Glutamatergic neuron (in vitro differentiated cells): Measurements from ENCODE around the gene ZCCHC8. TPM values are rescaled to one million over a fixed set of nuclear protein-coding genes. Genes with fewer than 3 reads are reported as not detected.
"Not testable (repeated sequence)": the region's sequence is repeated elsewhere in the genome, so short reads cannot be mapped to it uniquely, and the experiment has no call there.

Experiments
- DNase-seq: peaks from one replicate; pipeline ENCODE4 v3.0.0; 2022
- H3K27ac Mint-ChIP-seq: one replicate; pipeline ENCODE4 v1.8.0; 2020; ENCODE audit warnings: mild to moderate bottlenecking, mixed read lengths, inconsistent platforms; ENCODE audit not compliant: unreplicated experiment
- H3K27me3 Mint-ChIP-seq: one replicate; pipeline ENCODE4 v1.8.0; 2020; ENCODE audit warnings: mild to moderate bottlenecking, moderate library complexity, mixed read lengths, inconsistent platforms; ENCODE audit not compliant: unreplicated experiment
- H3K36me3 Mint-ChIP-seq: one replicate; pipeline ENCODE4 v1.8.0; 2020; ENCODE audit warnings: mild to moderate bottlenecking, mixed read lengths, inconsistent platforms; ENCODE audit not compliant: unreplicated experiment
- H3K4me1 Mint-ChIP-seq: one replicate; pipeline ENCODE4 v1.8.0; 2020; ENCODE audit warnings: mild to moderate bottlenecking, low read depth, mixed read lengths, inconsistent platforms; ENCODE audit not compliant: unreplicated experiment
- H3K4me3 Mint-ChIP-seq: one replicate; pipeline ENCODE4 v1.8.0; 2020; ENCODE audit warnings: mild to moderate bottlenecking, mixed read lengths, inconsistent platforms; ENCODE audit not compliant: unreplicated experiment
- H3K9me3 Mint-ChIP-seq: one replicate; pipeline ENCODE4 v1.8.0; 2020; ENCODE audit warnings: mild to moderate bottlenecking, moderate library complexity, mixed read lengths, inconsistent platforms; ENCODE audit not compliant: unreplicated experiment
- total RNA-seq: library from RNA; stranded (reverse); fragmentation: NEBNext Ultra II Directional; extraction: Animal tissue kit (Norgen Biotek cat#: 25700); gene quantifications from one replicate; pipeline ENCODE4 v1.2.1, GENCODE V29; 2021; ENCODE audit not compliant: unreplicated experiment
- TF ChIP-seq, protein P1 (sequence below): fragments of 200-600 bp; sonication (generic); IDR thresholded peaks from one replicate; pipeline ENCODE4 v1.5.0; 2021; ENCODE audit not compliant: partially characterized antibody, unreplicated experiment

ZCCHC8 gene
- total RNA-seq, 1 donor from 2014 or later: 29.3 TPM

DNA sequence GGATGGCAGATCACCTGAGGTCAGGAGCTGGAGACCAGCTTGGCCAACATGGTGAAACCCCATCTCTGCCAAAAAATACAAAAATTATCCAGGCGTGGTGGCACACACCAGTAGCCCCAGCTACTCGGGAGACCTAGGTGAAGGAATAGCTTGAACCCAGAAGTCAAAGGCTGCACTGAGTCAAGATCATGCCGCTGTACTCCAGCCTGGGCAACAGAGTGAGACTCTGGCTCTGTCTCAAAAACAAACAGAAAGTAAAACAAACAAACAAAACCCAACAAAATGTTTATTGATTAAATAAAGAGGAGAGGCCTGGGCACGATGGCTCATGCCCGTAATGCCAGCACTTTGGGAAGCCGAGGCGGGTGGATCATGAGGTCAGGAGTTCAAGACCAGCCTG lies 5.5 kb downstream of the ZCCHC8 start:
- no peak for DNase-seq

DNA sequence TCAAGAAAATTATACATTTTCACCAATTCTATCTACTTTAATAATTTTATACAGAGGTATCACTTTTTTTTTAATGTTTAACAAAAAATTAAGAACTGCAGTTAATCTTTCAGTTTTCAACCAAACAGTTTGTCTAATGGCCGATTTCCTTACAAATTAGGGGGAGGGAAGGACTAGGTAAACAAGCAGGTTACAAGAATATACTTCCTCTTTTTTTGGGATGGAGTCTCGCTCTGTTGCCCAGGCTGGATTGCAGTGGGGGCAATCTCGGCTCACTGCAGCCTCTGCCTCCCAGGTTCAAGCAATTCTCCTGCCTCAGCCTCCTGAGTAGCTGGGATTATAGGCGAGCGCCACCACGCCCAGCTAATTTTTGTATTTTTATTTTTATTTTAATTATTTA lies 7.5 kb downstream of the ZCCHC8 start:
- H3K9me3 Mint-ChIP-seq, H3K27ac Mint-ChIP-seq, H3K4me1 Mint-ChIP-seq, H3K36me3 Mint-ChIP-seq, DNase-seq, H3K27me3 Mint-ChIP-seq, H3K4me3 Mint-ChIP-seq: not testable (repeated sequence)

More for the DNA sequence above, 5.5 kb downstream of the ZCCHC8 start:
- Mint-ChIP-seq H3K9me3 (peaks cover 4% of the 10 kb centered on the region), H3K4me3 (no peak overlapping the region), H3K36me3 (no peaks in the 10 kb centered on the region), H3K27me3 (no peaks in the 10 kb centered on the region), H3K4me1 (peaks cover 9% of the 10 kb centered on the region), H3K27ac (no peak overlapping the region)
- TF ChIP-seq, protein P1, sequence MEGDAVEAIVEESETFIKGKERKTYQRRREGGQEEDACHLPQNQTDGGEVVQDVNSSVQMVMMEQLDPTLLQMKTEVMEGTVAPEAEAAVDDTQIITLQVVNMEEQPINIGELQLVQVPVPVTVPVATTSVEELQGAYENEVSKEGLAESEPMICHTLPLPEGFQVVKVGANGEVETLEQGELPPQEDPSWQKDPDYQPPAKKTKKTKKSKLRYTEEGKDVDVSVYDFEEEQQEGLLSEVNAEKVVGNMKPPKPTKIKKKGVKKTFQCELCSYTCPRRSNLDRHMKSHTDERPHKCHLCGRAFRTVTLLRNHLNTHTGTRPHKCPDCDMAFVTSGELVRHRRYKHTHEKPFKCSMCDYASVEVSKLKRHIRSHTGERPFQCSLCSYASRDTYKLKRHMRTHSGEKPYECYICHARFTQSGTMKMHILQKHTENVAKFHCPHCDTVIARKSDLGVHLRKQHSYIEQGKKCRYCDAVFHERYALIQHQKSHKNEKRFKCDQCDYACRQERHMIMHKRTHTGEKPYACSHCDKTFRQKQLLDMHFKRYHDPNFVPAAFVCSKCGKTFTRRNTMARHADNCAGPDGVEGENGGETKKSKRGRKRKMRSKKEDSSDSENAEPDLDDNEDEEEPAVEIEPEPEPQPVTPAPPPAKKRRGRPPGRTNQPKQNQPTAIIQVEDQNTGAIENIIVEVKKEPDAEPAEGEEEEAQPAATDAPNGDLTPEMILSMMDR: no peak

DNA sequence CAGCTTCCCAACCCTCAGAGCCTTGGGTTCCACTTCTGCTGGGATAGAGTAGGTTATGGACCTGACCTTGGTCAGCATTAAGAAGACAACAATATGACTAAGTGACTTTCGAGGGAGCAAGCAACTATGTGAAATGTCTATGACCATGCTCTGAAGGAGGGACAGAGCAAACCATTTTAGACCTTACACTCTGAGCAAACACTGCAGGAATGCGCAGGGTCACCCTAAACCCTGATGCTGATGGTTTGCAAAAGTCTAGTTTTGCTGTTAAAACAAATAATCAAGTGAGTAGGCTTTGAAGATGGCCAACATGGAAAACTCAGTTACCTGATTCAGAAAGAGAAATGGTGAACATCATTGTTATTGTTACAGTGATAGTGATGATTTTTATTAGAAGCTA lies 8.7 kb downstream of the ZCCHC8 start:
- no peak overlapping the region for H3K4me3 Mint-ChIP-seq
- no peak overlapping the region for H3K27ac Mint-ChIP-seq
- TF ChIP-seq, protein P1: no peak
- no peak for DNase-seq
- H3K4me1 Mint-ChIP-seq: peaks cover 1% of the 10 kb centered on the region
- peaks cover 4% of the 10 kb centered on the region for H3K36me3 Mint-ChIP-seq
- H3K9me3 Mint-ChIP-seq: peaks cover 2% of the 10 kb centered on the region
- H3K27me3 Mint-ChIP-seq: no peaks in the 10 kb centered on the region

DNA sequence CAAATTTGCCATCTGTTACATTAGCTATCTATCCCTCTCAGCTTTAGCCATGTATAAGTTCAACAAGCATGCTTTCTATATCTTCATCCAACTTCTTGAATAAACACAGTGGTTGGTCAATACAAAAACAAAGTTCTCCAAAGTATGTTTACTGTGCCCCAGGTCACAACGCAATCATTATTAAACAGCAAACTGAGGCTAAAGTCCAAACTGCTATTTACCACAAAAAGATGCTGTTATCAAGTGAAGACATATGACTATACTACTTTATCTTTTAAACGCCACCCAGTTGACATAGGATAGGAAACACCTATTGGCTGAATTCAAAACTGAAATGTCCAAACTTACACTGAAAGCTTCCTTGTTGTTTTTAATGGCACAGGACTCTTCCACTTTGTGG lies 11.7 kb downstream of the ZCCHC8 start:
- Mint-ChIP-seq H3K4me1 (no peaks in the 10 kb centered on the region), H3K36me3 (peaks cover 9% of the 10 kb centered on the region), H3K4me3 (peak overlapping the region; percentile 5), H3K27me3 (peaks cover 4% of the 10 kb centered on the region), H3K9me3 (peaks cover 2% of the 10 kb centered on the region), H3K27ac (peak overlapping the region; percentile 19)
- TF ChIP-seq, protein P1: no peak
- DNase-seq: no peak

DNA sequence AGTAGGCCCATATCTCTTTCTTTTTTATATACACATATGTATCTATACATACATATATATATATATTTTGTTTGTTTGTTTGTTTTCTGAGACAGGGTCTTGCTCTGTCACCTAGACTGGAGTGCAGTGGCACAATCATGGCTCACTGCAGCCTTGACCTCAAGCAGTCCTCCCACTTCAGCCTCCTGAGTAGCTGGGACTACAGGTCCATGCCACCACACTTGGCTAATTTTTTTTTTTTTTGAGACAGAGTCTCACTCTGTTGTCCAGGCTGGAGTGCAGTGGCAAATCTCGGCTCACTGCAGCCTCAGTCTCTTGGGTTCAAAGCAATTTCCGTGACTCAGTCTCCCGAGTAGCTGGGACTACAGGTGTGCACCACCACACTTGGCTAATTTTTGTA lies 12.9 kb downstream of the ZCCHC8 start:
- H3K4me3 Mint-ChIP-seq, H3K27ac Mint-ChIP-seq, H3K4me1 Mint-ChIP-seq, H3K27me3 Mint-ChIP-seq, H3K36me3 Mint-ChIP-seq, DNase-seq, H3K9me3 Mint-ChIP-seq: not testable (repeated sequence)

DNA sequence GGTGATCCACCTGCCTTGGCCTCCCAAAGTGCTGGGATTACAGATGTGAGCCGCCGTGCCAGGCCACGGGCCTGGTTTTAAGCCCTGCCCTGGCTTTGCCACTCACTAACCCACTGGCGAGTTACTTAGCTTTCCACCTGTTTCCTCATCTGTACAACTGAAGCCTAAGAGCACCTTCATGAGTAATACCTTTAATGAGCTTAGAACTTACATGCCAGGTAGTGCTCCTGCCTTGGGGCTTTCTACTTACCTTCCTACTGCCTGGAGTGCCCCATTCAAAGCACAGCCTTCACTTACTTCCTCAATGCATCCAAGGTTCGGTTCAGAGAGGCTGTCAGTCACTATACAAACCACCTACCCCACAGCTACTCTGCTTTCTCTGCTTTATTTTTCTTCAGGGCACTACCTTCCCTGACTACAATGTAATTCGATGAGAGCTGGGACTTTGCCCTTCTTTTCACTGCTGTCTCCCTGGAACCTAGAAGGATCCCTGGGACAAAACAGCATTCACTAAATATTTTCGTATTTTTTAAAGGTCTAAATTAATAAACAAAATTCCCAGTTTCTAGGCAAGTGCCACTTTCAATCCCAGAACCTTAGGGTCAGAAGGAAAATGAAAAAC lies 13.8 kb downstream of the ZCCHC8 start:
- Mint-ChIP-seq H3K9me3 (peaks cover under 1% of the 10 kb centered on the region), H3K4me3 (no peak overlapping the region), H3K36me3 (peaks cover 9% of the 10 kb centered on the region), H3K27ac (peak overlapping the region; percentile 9), H3K4me1 (no peaks in the 10 kb centered on the region), H3K27me3 (peaks cover 4% of the 10 kb centered on the region)
- TF ChIP-seq, protein P1: no peak
- no peak for DNase-seq

DNA sequence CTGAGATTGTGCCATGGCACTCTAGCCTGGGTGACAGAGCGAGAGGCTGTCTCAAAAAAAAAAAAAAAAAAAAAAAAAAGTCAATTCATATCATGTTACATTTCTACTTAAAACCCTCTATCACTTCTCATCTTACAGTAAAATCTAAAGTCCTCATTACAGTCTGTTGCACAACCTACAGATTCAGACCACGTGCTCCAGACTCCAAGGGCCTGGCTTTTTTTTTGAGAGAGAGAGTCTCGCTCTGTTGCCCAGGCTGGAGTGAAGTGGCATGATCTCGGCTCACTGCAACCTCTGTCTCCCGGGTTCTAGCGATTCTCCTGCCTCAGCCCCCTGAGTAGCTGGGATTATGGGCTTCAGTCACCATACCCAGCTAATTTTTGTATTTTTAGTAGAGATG lies 14.4 kb downstream of the ZCCHC8 start:
- H3K27me3 Mint-ChIP-seq, H3K4me3 Mint-ChIP-seq, H3K36me3 Mint-ChIP-seq, H3K27ac Mint-ChIP-seq, H3K9me3 Mint-ChIP-seq, DNase-seq, H3K4me1 Mint-ChIP-seq: not testable (repeated sequence)

DNA sequence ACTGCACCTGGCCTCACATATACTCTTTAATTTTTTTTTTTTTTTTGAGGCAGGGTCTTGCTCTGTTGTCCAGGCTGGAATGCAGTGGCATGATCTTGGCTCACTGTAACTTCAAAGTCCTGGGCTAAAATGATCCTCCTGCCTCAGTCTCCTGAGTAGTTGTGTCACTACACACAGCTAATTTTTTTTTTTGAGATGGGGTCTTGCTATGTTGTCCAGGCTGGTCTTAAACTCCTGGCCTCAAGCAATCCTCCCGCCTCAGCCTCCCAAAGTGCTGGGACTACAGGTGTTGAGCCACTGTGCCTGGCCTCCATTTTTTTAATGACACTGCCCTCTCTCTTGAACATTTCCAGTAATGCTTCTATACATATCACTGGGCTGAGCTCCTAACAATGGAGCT lies 16.3 kb downstream of the ZCCHC8 start:
- H3K4me3 Mint-ChIP-seq, H3K36me3 Mint-ChIP-seq, DNase-seq, H3K27me3 Mint-ChIP-seq, H3K4me1 Mint-ChIP-seq, H3K9me3 Mint-ChIP-seq: not testable (repeated sequence)
- H3K27ac Mint-ChIP-seq: peak overlapping the region; percentile 10
